Glutamatergic neuron (in vitro differentiated cells): ENCODE measurements around the gene IP6K1. TPM values are rescaled to one million over a fixed set of nuclear protein-coding genes. Genes with fewer than 3 reads are reported as not detected.
"Not testable (repeated sequence)": the region's sequence is repeated elsewhere in the genome, so short reads cannot be mapped to it uniquely, and the experiment has no call there.

Experiments used
- DNase-seq: peaks from one replicate; pipeline ENCODE4 v3.0.0; 2022
- H3K27ac Mint-ChIP-seq: one replicate; pipeline ENCODE4 v1.8.0; 2020; ENCODE audit warnings: mild to moderate bottlenecking, mixed read lengths, inconsistent platforms; ENCODE audit not compliant: unreplicated experiment
- H3K27me3 Mint-ChIP-seq: one replicate; pipeline ENCODE4 v1.8.0; 2020; ENCODE audit warnings: mild to moderate bottlenecking, moderate library complexity, mixed read lengths, inconsistent platforms; ENCODE audit not compliant: unreplicated experiment
- H3K36me3 Mint-ChIP-seq: one replicate; pipeline ENCODE4 v1.8.0; 2020; ENCODE audit warnings: mild to moderate bottlenecking, mixed read lengths, inconsistent platforms; ENCODE audit not compliant: unreplicated experiment
- H3K4me1 Mint-ChIP-seq: one replicate; pipeline ENCODE4 v1.8.0; 2020; ENCODE audit warnings: mild to moderate bottlenecking, low read depth, mixed read lengths, inconsistent platforms; ENCODE audit not compliant: unreplicated experiment
- H3K4me3 Mint-ChIP-seq: one replicate; pipeline ENCODE4 v1.8.0; 2020; ENCODE audit warnings: mild to moderate bottlenecking, mixed read lengths, inconsistent platforms; ENCODE audit not compliant: unreplicated experiment
- H3K9me3 Mint-ChIP-seq: one replicate; pipeline ENCODE4 v1.8.0; 2020; ENCODE audit warnings: mild to moderate bottlenecking, moderate library complexity, mixed read lengths, inconsistent platforms; ENCODE audit not compliant: unreplicated experiment
- total RNA-seq: library from RNA; stranded (reverse); fragmentation: NEBNext Ultra II Directional; extraction: Animal tissue kit (Norgen Biotek cat#: 25700); gene quantifications from one replicate; pipeline ENCODE4 v1.2.1, GENCODE V29; 2021; ENCODE audit not compliant: unreplicated experiment
- TF ChIP-seq, protein P1 (sequence below): fragments of 200-600 bp; sonication (generic); IDR thresholded peaks from one replicate; pipeline ENCODE4 v1.5.0; 2021; ENCODE audit not compliant: partially characterized antibody, unreplicated experiment

The IP6K1 gene
- total RNA-seq, 1 donor from 2014 or later: 44.6 TPM

DNA sequence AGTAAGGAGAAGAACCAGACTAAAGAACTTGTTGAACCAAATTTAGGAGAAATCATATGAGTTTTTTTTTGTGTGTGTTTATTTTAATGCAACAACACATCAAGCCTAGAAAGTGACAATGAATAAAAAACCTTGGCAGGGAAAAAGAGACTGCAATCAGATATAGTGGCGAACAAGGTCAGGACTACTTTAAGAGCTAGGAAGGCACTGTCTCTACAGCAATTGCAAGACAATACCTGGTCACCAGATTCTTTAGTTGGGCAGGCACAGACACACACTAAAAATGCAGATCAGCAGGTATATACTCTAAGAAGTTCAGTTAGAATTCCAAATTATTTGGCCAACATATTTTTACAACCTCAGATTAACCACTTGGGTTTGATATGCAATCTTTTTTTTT, 31.8 kb downstream of the IP6K1 start:
- Mint-ChIP-seq H3K36me3 (no peaks in the 10 kb centered on the region), H3K4me1 (no peaks in the 10 kb centered on the region), H3K27me3 (peaks cover 4% of the 10 kb centered on the region), H3K27ac (no peak overlapping the region), H3K9me3 (no peaks in the 10 kb centered on the region), H3K4me3 (no peak overlapping the region)
- TF ChIP-seq, protein P1, sequence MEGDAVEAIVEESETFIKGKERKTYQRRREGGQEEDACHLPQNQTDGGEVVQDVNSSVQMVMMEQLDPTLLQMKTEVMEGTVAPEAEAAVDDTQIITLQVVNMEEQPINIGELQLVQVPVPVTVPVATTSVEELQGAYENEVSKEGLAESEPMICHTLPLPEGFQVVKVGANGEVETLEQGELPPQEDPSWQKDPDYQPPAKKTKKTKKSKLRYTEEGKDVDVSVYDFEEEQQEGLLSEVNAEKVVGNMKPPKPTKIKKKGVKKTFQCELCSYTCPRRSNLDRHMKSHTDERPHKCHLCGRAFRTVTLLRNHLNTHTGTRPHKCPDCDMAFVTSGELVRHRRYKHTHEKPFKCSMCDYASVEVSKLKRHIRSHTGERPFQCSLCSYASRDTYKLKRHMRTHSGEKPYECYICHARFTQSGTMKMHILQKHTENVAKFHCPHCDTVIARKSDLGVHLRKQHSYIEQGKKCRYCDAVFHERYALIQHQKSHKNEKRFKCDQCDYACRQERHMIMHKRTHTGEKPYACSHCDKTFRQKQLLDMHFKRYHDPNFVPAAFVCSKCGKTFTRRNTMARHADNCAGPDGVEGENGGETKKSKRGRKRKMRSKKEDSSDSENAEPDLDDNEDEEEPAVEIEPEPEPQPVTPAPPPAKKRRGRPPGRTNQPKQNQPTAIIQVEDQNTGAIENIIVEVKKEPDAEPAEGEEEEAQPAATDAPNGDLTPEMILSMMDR: no peak
- DNase-seq: no peak

DNA sequence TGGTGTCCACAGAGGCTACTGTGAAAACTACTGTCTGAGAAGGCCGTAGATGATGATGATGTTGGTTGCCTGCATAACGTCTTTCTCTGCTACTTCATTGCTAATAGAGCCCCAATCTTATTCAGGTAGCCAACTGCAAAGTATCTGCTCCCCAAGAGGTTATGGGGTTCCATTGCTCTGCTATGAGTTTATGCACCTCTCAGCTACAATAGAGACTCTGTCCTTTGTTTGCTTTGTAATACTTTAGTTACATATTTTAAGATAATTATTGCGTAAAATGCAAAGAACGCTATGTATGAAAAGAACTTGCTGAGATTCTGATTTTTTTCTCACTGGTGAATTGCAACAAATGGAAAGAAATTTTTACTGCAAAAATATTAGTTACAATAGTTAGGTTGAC, 34.8 kb downstream of the IP6K1 start:
- Mint-ChIP-seq H3K4me1 (peaks cover 5% of the 10 kb centered on the region), H3K4me3 (no peak overlapping the region), H3K36me3 (no peaks in the 10 kb centered on the region), H3K9me3 (no peaks in the 10 kb centered on the region), H3K27ac (no peak overlapping the region), H3K27me3 (peaks cover 4% of the 10 kb centered on the region)
- DNase-seq: no peak
- TF ChIP-seq, protein P1: no peak

DNA sequence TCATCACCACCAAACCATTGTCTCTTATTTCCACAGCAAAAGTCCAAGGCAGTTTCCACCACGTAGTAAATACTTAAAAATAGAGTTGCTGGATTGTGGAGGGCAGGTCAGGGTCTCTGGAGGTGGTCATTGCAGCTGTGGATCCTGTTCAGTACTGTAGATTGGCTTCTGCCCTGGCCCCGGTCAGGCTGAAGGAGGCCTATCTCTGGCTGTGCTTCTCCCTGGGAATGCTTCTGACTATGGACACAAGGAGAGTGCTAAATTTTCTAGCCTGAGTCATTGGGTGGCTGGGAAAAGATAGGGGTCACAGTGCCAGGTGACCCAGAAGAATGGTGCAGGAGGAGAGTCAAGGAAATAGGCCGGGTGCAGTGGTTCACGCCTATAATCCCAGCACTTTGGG, 36.3 kb downstream of the IP6K1 start:
- no peak for DNase-seq
- no peaks in the 10 kb centered on the region for H3K9me3 Mint-ChIP-seq
- H3K27me3 Mint-ChIP-seq: peaks cover 4% of the 10 kb centered on the region
- TF ChIP-seq, protein P1: no peak
- no peak overlapping the region for H3K27ac Mint-ChIP-seq
- H3K4me3 Mint-ChIP-seq: no peak overlapping the region
- no peaks in the 10 kb centered on the region for H3K36me3 Mint-ChIP-seq
- peaks cover 5% of the 10 kb centered on the region for H3K4me1 Mint-ChIP-seq

DNA sequence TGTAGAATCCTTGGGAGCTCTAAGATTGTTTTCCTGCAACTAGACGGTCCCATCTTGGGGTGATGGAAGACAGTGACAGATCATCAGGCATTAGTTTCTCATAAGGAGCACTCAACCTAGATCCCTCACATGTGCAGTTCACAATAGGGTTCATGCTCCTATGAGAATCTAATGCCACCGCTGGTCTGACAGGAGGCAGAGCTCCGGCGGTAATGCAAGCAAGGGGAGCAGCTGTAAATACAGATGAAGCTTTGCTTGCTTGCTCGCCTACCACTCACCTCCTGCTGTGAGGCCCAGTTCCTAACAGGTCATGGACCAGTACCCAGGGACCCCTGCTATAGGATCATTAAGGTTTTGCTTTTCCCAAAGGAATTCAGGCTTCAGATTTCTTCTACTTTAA, 37.5 kb downstream of the IP6K1 start:
- not testable (repeated sequence) for H3K27ac Mint-ChIP-seq, H3K4me3 Mint-ChIP-seq, H3K4me1 Mint-ChIP-seq, H3K27me3 Mint-ChIP-seq, H3K9me3 Mint-ChIP-seq, H3K36me3 Mint-ChIP-seq
- DNase-seq: peak; percentile 42

DNA sequence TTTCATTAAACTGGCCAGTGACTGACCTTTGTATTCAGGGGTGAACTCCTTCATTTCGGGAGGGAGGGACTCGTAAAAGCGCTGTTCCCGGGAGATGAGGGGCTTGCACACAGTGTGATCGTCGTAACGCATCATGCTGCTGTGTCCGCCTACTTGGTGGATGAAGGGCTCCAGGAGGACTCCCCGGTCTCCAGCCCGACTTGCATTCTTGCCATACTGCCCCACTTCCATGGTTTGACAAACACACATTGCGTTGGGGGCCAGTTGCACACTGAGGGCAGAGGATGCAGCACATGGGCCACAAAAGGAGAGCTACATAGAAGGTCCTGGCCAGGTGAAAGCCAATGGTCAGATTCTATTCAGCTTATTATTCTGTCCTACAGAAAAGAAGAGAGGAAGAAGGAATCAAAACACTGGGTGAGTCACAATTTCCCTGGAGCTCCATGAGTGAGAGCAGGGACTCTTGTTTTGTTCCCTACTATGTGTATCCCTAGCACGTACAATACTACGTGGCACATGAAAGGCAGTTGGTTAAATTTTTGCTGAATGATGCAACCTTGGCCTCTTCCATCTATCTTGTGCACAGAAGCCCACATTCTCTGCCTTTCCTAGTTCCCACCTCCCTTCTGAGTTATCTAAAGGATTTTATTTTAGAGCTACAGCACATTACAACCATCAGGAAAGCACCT, 38.4 kb downstream of the IP6K1 start:
- H3K9me3 Mint-ChIP-seq: no peaks in the 10 kb centered on the region
- peak overlapping the region; percentile 69 for H3K27ac Mint-ChIP-seq
- DNase-seq: no peak
- TF ChIP-seq, protein P1: no peak
- H3K4me1 Mint-ChIP-seq: peaks cover 5% of the 10 kb centered on the region
- H3K4me3 Mint-ChIP-seq: no peak overlapping the region
- H3K27me3 Mint-ChIP-seq: peaks cover under 1% of the 10 kb centered on the region
- H3K36me3 Mint-ChIP-seq: no peaks in the 10 kb centered on the region

DNA sequence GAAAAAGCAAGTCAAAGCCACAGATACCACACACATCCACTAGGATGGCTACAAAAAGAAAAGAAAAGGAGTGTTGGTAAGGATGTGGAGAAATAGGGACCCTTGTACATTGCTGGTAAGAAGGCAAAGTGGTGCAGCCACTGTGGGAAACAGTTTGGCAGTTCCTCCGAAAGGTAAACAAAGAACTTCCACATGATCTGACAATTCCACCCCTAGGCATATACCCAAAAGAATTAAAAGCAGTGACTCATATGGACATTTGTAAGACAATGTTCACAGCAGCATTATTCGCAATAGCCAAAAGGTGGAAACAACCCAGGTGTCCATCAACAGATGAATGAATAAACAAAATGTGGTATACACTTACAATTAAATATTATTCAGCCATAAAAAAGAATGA, 40.4 kb downstream of the IP6K1 start:
- DNase-seq: no peak
- H3K27ac Mint-ChIP-seq: no peak overlapping the region
- TF ChIP-seq, protein P1: no peak

More for the DNA sequence above, 40.4 kb downstream of the IP6K1 start:
- Mint-ChIP-seq H3K4me1 (peaks cover 5% of the 10 kb centered on the region), H3K36me3 (no peaks in the 10 kb centered on the region), H3K27me3 (no peaks in the 10 kb centered on the region), H3K9me3 (no peaks in the 10 kb centered on the region), H3K4me3 (no peak overlapping the region)
